MM.1S (cell line): ENCODE measurements around the gene CBX7.

Source experiments
- CTCF ChIP-seq: fragments of 300-600 bp; sonication (generic); IDR thresholded peaks from 2 replicates; pipeline ENCODE4 v1.5.1; 2016; ENCODE audit warnings: antibody characterized with exemption, low read length, mixed read lengths
- EZH2 ChIP-seq: fragments of 300-600 bp; sonication (generic); optimal IDR thresholded peaks from 2 replicates; pipeline ENCODE3; 2017; ENCODE audit warnings: low read depth, mild to moderate bottlenecking, antibody characterized with exemption, low read length, mixed read lengths

- no peak for TF ChIP-seq CTCF
- TF ChIP-seq EZH2, result no peak
Observed at GRCh38 chr22:39177791-39178190, 25.3 kb upstream of the CBX7 start.
